Activated CD8-positive, alpha-beta memory T cell treated with anti-CD3 and anti-CD28 coated beads, Interleukin-2, amount 50 U/mL, for 1 hour (primary cell): Measurements from ENCODE around the gene PRDM16.
"Not testable (repeated sequence)": the region's sequence is repeated elsewhere in the genome, so short reads cannot be mapped to it uniquely, and the experiment has no call there.

Source experiments
- DNase-seq: peaks from one replicate; pipeline ENCODE4 v3.0.0-alpha.2; 2020; ENCODE audit errors: extremely low read depth

PRDM16 gene

GRCh38 chr1:3278416-3279181 lies 209.6 kb downstream of the PRDM16 start:
- no peak for DNase-seq

GRCh38 chr1:3279182-3279470 lies 210.1 kb downstream of the PRDM16 start:
- no peak for DNase-seq

GRCh38 chr1:3281735-3282134 lies 212.7 kb downstream of the PRDM16 start:
- no peak for DNase-seq

GRCh38 chr1:3282186-3282585 lies 213.2 kb downstream of the PRDM16 start:
- DNase-seq = no peak

- DNase-seq = no peak
Observed at GRCh38 chr1:3282656-3283430, 213.8 kb downstream of the PRDM16 start.

- DNase-seq = no peak
Observed at GRCh38 chr1:3283849-3284248, 214.8 kb downstream of the PRDM16 start.

- DNase-seq = no peak
Observed at GRCh38 chr1:3284691-3285090, 215.7 kb downstream of the PRDM16 start.

GRCh38 chr1:3285106-3285740 lies 216.2 kb downstream of the PRDM16 start:
- no peak for DNase-seq

GRCh38 chr1:3287095-3287494 lies 218.1 kb downstream of the PRDM16 start:
- not testable (repeated sequence) for DNase-seq

GRCh38 chr1:3287656-3288160 lies 218.7 kb downstream of the PRDM16 start:
- no peak for DNase-seq

- no peak for DNase-seq
Observed at GRCh38 chr1:3289502-3289901, 220.5 kb downstream of the PRDM16 start.

GRCh38 chr1:3290438-3290837 lies 221.4 kb downstream of the PRDM16 start:
- DNase-seq = no peak

GRCh38 chr1:3290915-3291314 lies 221.9 kb downstream of the PRDM16 start:
- no peak for DNase-seq

- DNase-seq = no peak
Observed at GRCh38 chr1:3292051-3292722, 223.2 kb downstream of the PRDM16 start.

GRCh38 chr1:3292868-3293562 lies 224.0 kb downstream of the PRDM16 start:
- DNase-seq = no peak

GRCh38 chr1:3293563-3294080 lies 224.6 kb downstream of the PRDM16 start:
- no peak for DNase-seq

GRCh38 chr1:3294450-3294849 lies 225.4 kb downstream of the PRDM16 start:
- no peak for DNase-seq

GRCh38 chr1:3295846-3296245 lies 226.8 kb downstream of the PRDM16 start:
- no peak for DNase-seq

GRCh38 chr1:3296326-3296725 lies 227.3 kb downstream of the PRDM16 start:
- no peak for DNase-seq

- no peak for DNase-seq
Observed at GRCh38 chr1:3296826-3297225, 227.8 kb downstream of the PRDM16 start.

- DNase-seq = no peak
Observed at GRCh38 chr1:3297756-3298155, 228.8 kb downstream of the PRDM16 start.
